Renal cortex interstitium (tissue), 3 donors: ENCODE results near the gene AKR1B1. TPM values are rescaled to one million over a fixed set of nuclear protein-coding genes. Genes with fewer than 3 reads are reported as not detected.

Experiments
- polyA plus RNA-seq, 3 donors: library from polyadenylated mRNA; unstranded; fragments of 120-200 nt; gene quantifications; one replicate each; pipeline ENCODE4 v1.2.1, GENCODE V29; 2013; ENCODE audit not compliant: insufficient read length in 3 of 3

Gene AKR1B1
- polyA plus RNA-seq, 3 donors = 90.0 to 104 (median 99.2) TPM

Other genes starting within 250 kb of the AKR1B1 start
- gene SLC35B4, start 142.2 kb downstream of the AKR1B1 start, polyA plus RNA-seq = 10 to 100 TPM; 26.3 to 30.1 (median 29.7) TPM
- gene AKR1B10, start 68.5 kb upstream of the AKR1B1 start, polyA plus RNA-seq = under 1 TPM in 1 of 3 donors, not detected in 2; 0.17 TPM
- gene AKR1B15, start 90.0 kb upstream of the AKR1B1 start, polyA plus RNA-seq = under 1 TPM in 1 of 3 donors, not detected in 2; 0.26 TPM
- gene BPGM, start 187.8 kb upstream of the AKR1B1 start, polyA plus RNA-seq = 10 to 100 TPM; 38.6 to 51.0 (median 39.3) TPM